Epithelial cell of prostate (primary cell): ENCODE results near the gene PCDHGB1.
"Not testable (repeated sequence)": the region's sequence is repeated elsewhere in the genome, so short reads cannot be mapped to it uniquely, and the experiment has no call there.

ENCODE experiments used
- DNase-seq: peaks from one replicate; pipeline ENCODE4 v3.0.0-alpha.2; 2011; ENCODE audit warnings: low read depth, low spot score
- H3K27ac ChIP-seq: fragments of 450-650 bp; 2 replicates; pipeline ENCODE4 v1.5.1; 2017; ENCODE audit warnings: mild to moderate bottlenecking

Gene PCDHGB1

GRCh38 chr5:141349917-141350619, at the start of gene PCDHGB1:
TSS of gene PCDHGB1 (plus strand) at chr5:141350099. CDS start at chr5:141350261, 162 bp downstream.
- DNase-seq = no peak
- no peak within 1 kb of the TSS for H3K27ac ChIP-seq

- no peak within 1 kb of the TSS for H3K27ac ChIP-seq
- no peak for DNase-seq
Observed at GRCh38 chr5:141303756-141304155, 46.1 kb upstream of the PCDHGB1 start, which contains the start of gene SLC25A2. TSS of gene SLC25A2 (minus strand) at chr5:141304049. CDS start at chr5:141303865, 184 bp downstream.

GRCh38 chr5:141306630-141307029, 43.3 kb upstream of the PCDHGB1 start:
- DNase-seq = no peak
- no peak overlapping the region for H3K27ac ChIP-seq

GRCh38 chr5:141313711-141314110, 36.2 kb upstream of the PCDHGB1 start:
- DNase-seq = no peak
- H3K27ac ChIP-seq = no peak overlapping the region

GRCh38 chr5:141316963-141317362, 32.9 kb upstream of the PCDHGB1 start:
- H3K27ac ChIP-seq, DNase-seq: not testable (repeated sequence)

- DNase-seq = no peak
Observed at GRCh38 chr5:141319202-141319601, 30.7 kb upstream of the PCDHGB1 start.

GRCh38 chr5:141319699-141320098, 30.2 kb upstream of the PCDHGB1 start:
- peak overlapping the region; percentile 95 for H3K27ac ChIP-seq
- DNase-seq = no peak

More at GRCh38 chr5:141319202-141319601, 30.7 kb upstream of the PCDHGB1 start:
- no peak overlapping the region for H3K27ac ChIP-seq

- peak within 1 kb of the TSS; percentile 95 for H3K27ac ChIP-seq
- DNase-seq = peak; percentile 61
Observed at GRCh38 chr5:141320225-141321169, 29.4 kb upstream of the PCDHGB1 start, which contains the start of gene TAF7. TSS of gene TAF7 (minus strand) at chr5:141320784. CDS start at chr5:141320044, 740 bp downstream.

- H3K27ac ChIP-seq = no peak overlapping the region
- DNase-seq = no peak
Observed at GRCh38 chr5:141322261-141322660, 27.6 kb upstream of the PCDHGB1 start.

- no peak overlapping the region for H3K27ac ChIP-seq
- DNase-seq = no peak
Observed at GRCh38 chr5:141326088-141326854, 23.6 kb upstream of the PCDHGB1 start.

GRCh38 chr5:141328231-141328630, 21.7 kb upstream of the PCDHGB1 start:
- DNase-seq = no peak

GRCh38 chr5:141330299-141331080, 19.4 kb upstream of the PCDHGB1 start, which contains the start of gene PCDHGA1:
TSS of gene PCDHGA1 (plus strand) at chr5:141330514.
- H3K27ac ChIP-seq = no peak within 1 kb of the TSS
- no peak for DNase-seq

More at GRCh38 chr5:141328231-141328630, 21.7 kb upstream of the PCDHGB1 start:
- no peak overlapping the region for H3K27ac ChIP-seq

- not testable (repeated sequence) for DNase-seq, H3K27ac ChIP-seq
Observed at GRCh38 chr5:141332571-141332970, 17.3 kb upstream of the PCDHGB1 start.

GRCh38 chr5:141338538-141339306, 11.2 kb upstream of the PCDHGB1 start, which contains the start of gene PCDHGA2:
TSS of gene PCDHGA2 (plus strand) at chr5:141338760.
- no peak for DNase-seq
- no peak within 1 kb of the TSS for H3K27ac ChIP-seq

- H3K27ac ChIP-seq, DNase-seq: not testable (repeated sequence)
Observed at GRCh38 chr5:141340781-141341354, 9.0 kb upstream of the PCDHGB1 start.

- H3K27ac ChIP-seq = no peak overlapping the region
- DNase-seq = no peak
Observed at GRCh38 chr5:141342773-141343172, 7.1 kb upstream of the PCDHGB1 start.

GRCh38 chr5:141343242-141343952, 6.5 kb upstream of the PCDHGB1 start, which contains the start of gene PCDHGA3:
TSS of gene PCDHGA3 (plus strand) at chr5:141343829. CDS start at chr5:141344034, 205 bp downstream.
- no peak for DNase-seq

More at GRCh38 chr5:141343242-141343952, 6.5 kb upstream of the PCDHGB1 start, which contains the start of gene PCDHGA3:
- H3K27ac ChIP-seq = no peak within 1 kb of the TSS
